ENCODE data around the gene ALKBH7.
A peak's percentile ranks its signal among the peaks of the same experiment; 100 is the strongest.

Gene ALKBH7, protein sequence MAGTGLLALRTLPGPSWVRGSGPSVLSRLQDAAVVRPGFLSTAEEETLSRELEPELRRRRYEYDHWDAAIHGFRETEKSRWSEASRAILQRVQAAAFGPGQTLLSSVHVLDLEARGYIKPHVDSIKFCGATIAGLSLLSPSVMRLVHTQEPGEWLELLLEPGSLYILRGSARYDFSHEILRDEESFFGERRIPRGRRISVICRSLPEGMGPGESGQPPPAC

DNA sequence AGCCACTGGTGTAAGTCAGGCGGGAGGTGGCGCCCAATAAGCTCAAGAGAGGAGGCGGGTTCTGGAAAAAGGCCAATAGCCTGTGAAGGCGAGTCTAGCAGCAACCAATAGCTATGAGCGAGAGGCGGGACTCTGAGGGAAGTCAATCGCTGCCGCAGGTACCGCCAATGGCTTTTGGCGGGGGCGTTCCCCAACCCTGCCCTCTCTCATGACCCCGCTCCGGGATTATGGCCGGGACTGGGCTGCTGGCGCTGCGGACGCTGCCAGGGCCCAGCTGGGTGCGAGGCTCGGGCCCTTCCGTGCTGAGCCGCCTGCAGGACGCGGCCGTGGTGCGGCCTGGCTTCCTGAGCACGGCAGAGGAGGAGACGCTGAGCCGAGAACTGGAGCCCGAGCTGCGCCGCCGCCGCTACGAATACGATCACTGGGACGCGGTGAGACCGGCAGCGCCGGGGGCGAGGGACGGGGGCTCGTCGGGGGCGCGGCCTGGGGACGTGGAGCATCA is at the start of gene ALKBH7:
Gene ALKBH7, plus strand, starts transcription at position 201 of the 502 bp plus-strand sequence. Its CDS starts 27 bp downstream, at position 228.
- TF ChIP-seq, protein P1, sequence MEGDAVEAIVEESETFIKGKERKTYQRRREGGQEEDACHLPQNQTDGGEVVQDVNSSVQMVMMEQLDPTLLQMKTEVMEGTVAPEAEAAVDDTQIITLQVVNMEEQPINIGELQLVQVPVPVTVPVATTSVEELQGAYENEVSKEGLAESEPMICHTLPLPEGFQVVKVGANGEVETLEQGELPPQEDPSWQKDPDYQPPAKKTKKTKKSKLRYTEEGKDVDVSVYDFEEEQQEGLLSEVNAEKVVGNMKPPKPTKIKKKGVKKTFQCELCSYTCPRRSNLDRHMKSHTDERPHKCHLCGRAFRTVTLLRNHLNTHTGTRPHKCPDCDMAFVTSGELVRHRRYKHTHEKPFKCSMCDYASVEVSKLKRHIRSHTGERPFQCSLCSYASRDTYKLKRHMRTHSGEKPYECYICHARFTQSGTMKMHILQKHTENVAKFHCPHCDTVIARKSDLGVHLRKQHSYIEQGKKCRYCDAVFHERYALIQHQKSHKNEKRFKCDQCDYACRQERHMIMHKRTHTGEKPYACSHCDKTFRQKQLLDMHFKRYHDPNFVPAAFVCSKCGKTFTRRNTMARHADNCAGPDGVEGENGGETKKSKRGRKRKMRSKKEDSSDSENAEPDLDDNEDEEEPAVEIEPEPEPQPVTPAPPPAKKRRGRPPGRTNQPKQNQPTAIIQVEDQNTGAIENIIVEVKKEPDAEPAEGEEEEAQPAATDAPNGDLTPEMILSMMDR (IDR thresholded peaks at IDR 0.05; ENCODE audit: insufficient read depth, low read length, poor library complexity, severe bottlenecking): no peak
- peak within 1 kb of the TSS; percentile 78 for H3K4me3 ChIP-seq (replicated peaks; ENCODE audit: low read depth, low read length)
- DNase-seq (ENCODE audit: extremely low read depth, insufficient read length): peak; percentile 92
- H3K27me3 ChIP-seq (replicated peaks; ENCODE audit: control insufficient read depth, insufficient read depth, low read length): no peaks in the 10 kb centered on the region
- H3K36me3 ChIP-seq (ENCODE audit: control insufficient read depth, insufficient read depth, low read length): peaks cover 6% of the 10 kb centered on the region

DNA sequence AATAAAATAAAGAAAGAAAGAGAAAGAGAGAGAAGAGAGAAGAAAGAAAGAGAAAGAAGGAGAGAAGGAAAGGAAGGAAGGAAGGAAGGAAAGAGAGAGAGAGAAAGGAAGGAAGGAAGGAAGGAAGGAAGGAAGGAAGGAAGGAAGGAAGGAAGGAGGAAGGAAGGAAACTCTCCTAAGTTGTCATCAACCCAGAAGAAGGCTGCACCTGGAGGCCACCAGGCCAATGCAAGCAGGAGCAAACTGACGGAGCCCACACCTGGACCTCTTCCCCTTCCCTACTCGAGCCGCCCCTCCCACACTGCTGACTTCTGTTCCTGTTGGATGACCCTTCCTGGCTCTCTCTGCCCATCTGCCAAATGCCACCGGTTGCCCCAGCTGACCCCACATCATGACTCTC is 47.8 kb upstream of the ALKBH7 start:
- Histone ChIP-seq H3K4me3 (replicated peaks; ENCODE audit: low read depth, low read length) (no peak overlapping the region), H3K27me3 (replicated peaks; ENCODE audit: control insufficient read depth, insufficient read depth, low read length) (no peaks in the 10 kb centered on the region; the same call in 1 of the 2 replicates), H3K36me3 (ENCODE audit: control insufficient read depth, insufficient read depth, low read length) (no peaks in the 10 kb centered on the region)
- no peak for DNase-seq (ENCODE audit: extremely low read depth, insufficient read length)
- TF ChIP-seq, protein P1 (IDR thresholded peaks at IDR 0.05; ENCODE audit: insufficient read depth, low read length, poor library complexity, severe bottlenecking): no peak

DNA sequence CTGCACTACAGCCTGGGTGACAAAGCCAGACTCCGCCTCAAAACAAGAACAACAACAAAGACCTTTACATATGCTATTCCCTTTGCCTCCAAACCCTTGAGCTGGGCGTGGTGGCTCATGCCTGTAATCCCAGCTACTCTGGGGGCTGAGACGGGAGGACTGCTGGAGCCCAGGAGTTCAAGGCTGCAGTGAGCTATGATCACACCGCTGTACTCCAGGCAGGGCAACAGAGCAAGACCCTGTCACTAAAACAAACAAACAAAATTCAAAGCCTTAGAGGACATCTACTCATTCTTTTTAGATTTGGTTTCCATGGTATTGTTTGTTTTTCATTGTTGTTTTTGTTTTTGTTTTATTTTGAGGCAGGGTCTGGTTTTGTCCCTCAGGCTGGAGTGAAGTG is 47.0 kb upstream of the ALKBH7 start:
- DNase-seq (ENCODE audit: extremely low read depth, insufficient read length): no peak
- Histone ChIP-seq H3K27me3 (replicated peaks; ENCODE audit: control insufficient read depth, insufficient read depth, low read length) (no peaks in the 10 kb centered on the region; the same call in 1 of the 2 replicates), H3K36me3 (ENCODE audit: control insufficient read depth, insufficient read depth, low read length) (no peaks in the 10 kb centered on the region), H3K4me3 (replicated peaks; ENCODE audit: low read depth, low read length) (no peak overlapping the region)
- TF ChIP-seq, protein P1 (IDR thresholded peaks at IDR 0.05; ENCODE audit: insufficient read depth, low read length, poor library complexity, severe bottlenecking): no peak

DNA sequence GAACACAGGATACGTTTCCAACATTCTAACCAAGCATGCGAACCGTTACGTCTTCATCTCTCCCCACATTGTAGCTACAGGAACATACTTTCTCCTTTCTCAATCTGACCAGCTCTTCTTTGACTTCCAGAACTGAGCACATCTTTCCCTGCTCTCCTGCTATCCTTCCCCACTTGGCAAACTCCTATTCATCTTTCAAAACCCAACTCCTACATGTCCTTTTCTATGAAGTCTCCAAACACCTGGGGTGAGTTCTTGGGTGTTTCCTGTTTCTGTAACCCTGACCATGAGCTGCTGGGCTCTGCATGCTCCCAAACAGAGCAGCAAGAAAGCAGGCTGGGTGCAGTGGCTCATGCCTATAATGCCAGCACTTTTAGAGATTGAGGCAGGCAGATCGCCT is 45.8 kb upstream of the ALKBH7 start:
- Histone ChIP-seq H3K36me3 (ENCODE audit: control insufficient read depth, insufficient read depth, low read length) (no peaks in the 10 kb centered on the region), H3K4me3 (replicated peaks; ENCODE audit: low read depth, low read length) (no peak overlapping the region), H3K27me3 (replicated peaks; ENCODE audit: control insufficient read depth, insufficient read depth, low read length) (no peaks in the 10 kb centered on the region; the same call in 1 of the 2 replicates)
- DNase-seq (ENCODE audit: extremely low read depth, insufficient read length): no peak
- TF ChIP-seq, protein P1 (IDR thresholded peaks at IDR 0.05; ENCODE audit: insufficient read depth, low read length, poor library complexity, severe bottlenecking): no peak

DNA sequence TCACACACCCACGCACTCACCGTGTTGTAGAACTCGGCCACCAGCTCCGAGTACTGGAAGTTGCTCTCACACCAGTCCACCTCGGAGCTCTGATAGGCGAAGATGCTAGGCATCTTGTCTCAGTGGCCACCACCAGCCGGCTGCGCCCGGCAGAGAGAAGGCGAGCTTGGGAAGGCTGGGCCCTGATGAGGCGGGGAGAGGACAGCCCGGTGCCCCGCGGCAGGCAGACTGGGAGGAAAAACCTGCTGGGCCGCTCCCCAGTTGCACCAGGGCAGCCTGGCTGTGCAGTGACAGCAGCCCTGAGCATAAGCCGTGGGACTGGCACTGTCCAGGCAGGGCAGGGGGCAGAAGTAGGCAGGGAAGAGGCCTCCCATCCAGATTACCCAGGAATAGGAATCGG is 39.2 kb upstream of the ALKBH7 start, which contains the start of gene ACER1:
Gene ACER1, minus strand, starts transcription at position 174 of the 400 bp plus-strand sequence. Its CDS starts 61 bp downstream, at position 113.
- DNase-seq (ENCODE audit: extremely low read depth, insufficient read length): no peak
- no peaks in the 10 kb centered on the region for H3K36me3 ChIP-seq (ENCODE audit: control insufficient read depth, insufficient read depth, low read length)
- no peak within 1 kb of the TSS for H3K4me3 ChIP-seq (replicated peaks; ENCODE audit: low read depth, low read length)
- TF ChIP-seq, protein P1 (IDR thresholded peaks at IDR 0.05; ENCODE audit: insufficient read depth, low read length, poor library complexity, severe bottlenecking): no peak
- H3K27me3 ChIP-seq (replicated peaks; ENCODE audit: control insufficient read depth, insufficient read depth, low read length): no peaks in the 10 kb centered on the region

All from GM06990 (cell line).